H1 (cell line): Measurements from ENCODE around the gene NLGN4X. TPM values are rescaled to one million over a fixed set of nuclear protein-coding genes. Genes with fewer than 3 reads are reported as not detected.

Experiments
- ATF3 ChIP-seq: IDR thresholded peaks from 2 replicates; pipeline ENCODE4 v1.6.1; 2011; ENCODE audit warnings: low read depth, mild to moderate bottlenecking, low read length; ENCODE audit not compliant: insufficient read depth
- polyA plus RNA-seq, 7 experiments: library from polyadenylated mRNA; depleted of rRNA in 3 of 7; stranded (reverse) in 5 of 7; unstranded in 2 of 7; fragments of >200 nt in 5 of 7; fragments of 200-250 nt in 2 of 7; gene quantifications; 1 replicate in 5 of 7; 2 replicates in 1 of 7; 4 replicates in 1 of 7; pipeline versions ENCODE4 v1.2.1 to v1.2.3, GENCODE V29; 2011 to 2013; ENCODE audit warnings: missing spikeins in 2 of 7, mixed read lengths in 2 of 7
- total RNA-seq: library from RNA; stranded (reverse); fragmentation: NEBNext Ultra II Directional; extraction: Animal tissue kit (Norgen Biotek cat#: 25700); gene quantifications from 2 replicates; pipeline ENCODE4 v1.2.1, GENCODE V29; 2021

Gene NLGN4X
- total and polyA plus RNA-seq, 2 of the 8 experiments (the other 6 are each of a cell fraction or from before 2014, with no cell fraction given): 104 to 124 TPM

GRCh38 chrX:6169407-6169806 is 59.3 kb downstream of the NLGN4X start (continued):
- TF ChIP-seq ATF3: no peak
- TF ChIP-seq, all 59 proteins: peak for 0
